Activated CD4-positive, alpha-beta T cell treated with anti-CD3 and anti-CD28 coated beads, Interleukin-2, amount 10 ng/mL, durations not matched to agents 24 days and 14 days (primary cell): Measurements from ENCODE around the gene ACOT9. TPM values are rescaled to one million over a fixed set of nuclear protein-coding genes. Genes with fewer than 3 reads are reported as not detected.
"Not testable (repeated sequence)": the region's sequence is repeated elsewhere in the genome, so short reads cannot be mapped to it uniquely, and the experiment has no call there.

ENCODE experiments used
- DNase-seq: peaks from one replicate; pipeline ENCODE4 v3.0.0; 2022
- H3K27ac Mint-ChIP-seq: one replicate; pipeline ENCODE4 v1.8.0; 2022; ENCODE audit warnings: mild to moderate bottlenecking, mixed read lengths
- H3K27me3 Mint-ChIP-seq: one replicate; pipeline ENCODE4 v1.8.0; 2022; ENCODE audit warnings: mixed read lengths
- H3K36me3 Mint-ChIP-seq: one replicate; pipeline ENCODE4 v1.8.0; 2022; ENCODE audit warnings: low read depth, mild to moderate bottlenecking, mixed read lengths
- H3K4me1 Mint-ChIP-seq: one replicate; pipeline ENCODE4 v1.8.0; 2021; ENCODE audit warnings: mixed read lengths
- H3K4me3 Mint-ChIP-seq: one replicate; pipeline ENCODE4 v1.8.0; 2022; ENCODE audit warnings: mild to moderate bottlenecking, moderate library complexity, mixed read lengths
- H3K9me3 Mint-ChIP-seq: one replicate; pipeline ENCODE4 v1.8.0; 2021; ENCODE audit warnings: mixed read lengths
- intact Hi-C: fragments of 100-400 bp; cut with micrococcal nuclease; formaldehyde crosslinking; loops from one replicate; pipeline ENCODE4 v1.15.1; 2023
- total RNA-seq: library from RNA; stranded (reverse); gene quantifications from 2 replicates; pipeline ENCODE4 v1.2.3, GENCODE V29; 2022

Gene ACOT9
- total RNA-seq, 1 donor from 2014 or later = 54.6 TPM

GRCh38 chrX:23752740-23753415 is 9.8 kb upstream of the ACOT9 start:
- Mint-ChIP-seq H3K36me3 (no peaks in the 10 kb centered on the region), H3K27me3 (no peaks in the 10 kb centered on the region), H3K27ac (no peak overlapping the region), H3K4me1 (peaks cover 6% of the 10 kb centered on the region), H3K4me3 (no peak overlapping the region), H3K9me3 (no peaks in the 10 kb centered on the region)
- intact Hi-C loops = no loop called here
- no peak for DNase-seq

DNA sequence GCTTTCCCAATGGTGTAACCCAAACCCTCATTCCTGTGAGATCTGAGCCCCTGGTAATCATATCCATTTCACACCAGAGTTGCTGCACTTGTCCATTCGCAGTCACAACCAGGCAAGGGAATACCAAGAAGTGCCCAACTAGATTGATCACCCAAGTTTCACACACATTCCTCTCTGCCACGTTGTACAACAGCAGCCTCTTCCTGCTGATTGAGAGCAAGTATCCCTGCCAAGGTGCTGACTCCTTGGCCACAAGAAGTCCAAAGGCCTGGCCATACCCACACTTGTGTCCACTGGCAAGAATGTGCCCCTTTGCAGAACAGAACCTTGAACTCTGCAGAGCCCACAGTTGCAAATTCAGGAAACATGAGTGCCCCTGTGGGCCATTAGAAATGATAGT is 6.5 kb upstream of the ACOT9 start:
- DNase-seq = no peak
- Mint-ChIP-seq H3K4me1 (peaks cover 5% of the 10 kb centered on the region), H3K27ac (no peak overlapping the region), H3K36me3 (no peaks in the 10 kb centered on the region), H3K27me3 (no peaks in the 10 kb centered on the region), H3K9me3 (no peaks in the 10 kb centered on the region), H3K4me3 (no peak overlapping the region)
- intact Hi-C loops = no loop called here

DNA sequence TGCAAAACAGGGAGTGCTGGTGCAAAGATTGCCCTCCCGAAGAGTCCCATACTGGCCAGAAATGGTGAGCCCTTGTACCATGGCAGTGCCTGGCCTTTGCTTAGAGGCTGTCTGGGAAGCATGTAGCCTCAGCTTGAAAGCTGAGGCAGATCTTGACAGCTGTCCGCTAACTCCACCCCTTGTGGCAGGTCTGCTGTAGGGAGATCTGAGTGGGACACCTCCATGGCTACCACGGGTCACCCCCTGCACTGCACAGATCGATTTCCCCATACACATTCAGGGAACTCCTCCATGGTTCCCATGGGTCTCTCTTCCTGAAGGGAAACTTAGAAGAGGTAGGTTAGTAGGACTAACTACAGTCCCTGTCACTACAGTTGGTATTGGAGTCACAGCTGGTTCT is 6.1 kb upstream of the ACOT9 start:
- no peaks in the 10 kb centered on the region for H3K9me3 Mint-ChIP-seq
- H3K4me1 Mint-ChIP-seq = peaks cover 5% of the 10 kb centered on the region
- intact Hi-C loops = no loop called here
- H3K27ac Mint-ChIP-seq = no peak overlapping the region
- H3K4me3 Mint-ChIP-seq = no peak overlapping the region
- DNase-seq = no peak
- no peaks in the 10 kb centered on the region for H3K27me3 Mint-ChIP-seq
- no peaks in the 10 kb centered on the region for H3K36me3 Mint-ChIP-seq

DNA sequence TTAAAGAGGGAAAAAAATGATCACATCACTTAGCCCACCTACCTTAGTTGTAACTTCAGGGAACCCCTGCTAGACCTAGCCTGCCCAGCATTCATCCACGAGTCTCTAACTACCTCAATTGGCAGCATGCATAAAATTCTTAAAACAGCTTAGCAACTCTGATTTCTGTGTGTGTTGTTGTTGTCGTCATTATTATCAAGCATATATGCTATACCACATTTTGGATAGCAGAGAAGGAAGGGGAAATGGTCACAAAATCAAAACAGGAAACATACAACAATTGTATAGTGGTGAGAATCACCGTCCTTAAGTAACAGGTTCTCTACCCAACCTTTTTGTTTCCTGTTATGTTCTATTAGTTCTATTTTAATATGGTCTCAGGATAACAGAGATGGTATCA is 2.7 kb upstream of the ACOT9 start:
- peaks cover 14% of the 10 kb centered on the region for H3K4me1 Mint-ChIP-seq
- H3K9me3 Mint-ChIP-seq = no peaks in the 10 kb centered on the region
- no peaks in the 10 kb centered on the region for H3K27me3 Mint-ChIP-seq
- DNase-seq = peak; percentile 69
- H3K4me3 Mint-ChIP-seq = peak overlapping the region; percentile 34
- no peak overlapping the region for H3K27ac Mint-ChIP-seq
- H3K36me3 Mint-ChIP-seq = no peaks in the 10 kb centered on the region
- intact Hi-C loops = no loop called here

- H3K27ac Mint-ChIP-seq = peak overlapping the region; percentile 91
- H3K4me1 Mint-ChIP-seq = peaks cover 21% of the 10 kb centered on the region
- peak overlapping the region; percentile 93 for H3K4me3 Mint-ChIP-seq
- DNase-seq, H3K9me3 Mint-ChIP-seq, H3K36me3 Mint-ChIP-seq, H3K27me3 Mint-ChIP-seq: not testable (repeated sequence)
- intact Hi-C loops = loop anchor here (1.0 to 2.0 kb wide), 3 partner anchors 11 to 38 kb away; no protein-coding TSS in a partner anchor
Observed at GRCh38 chrX:23743623-23743971, 521 bp upstream of the ACOT9 start.

DNA sequence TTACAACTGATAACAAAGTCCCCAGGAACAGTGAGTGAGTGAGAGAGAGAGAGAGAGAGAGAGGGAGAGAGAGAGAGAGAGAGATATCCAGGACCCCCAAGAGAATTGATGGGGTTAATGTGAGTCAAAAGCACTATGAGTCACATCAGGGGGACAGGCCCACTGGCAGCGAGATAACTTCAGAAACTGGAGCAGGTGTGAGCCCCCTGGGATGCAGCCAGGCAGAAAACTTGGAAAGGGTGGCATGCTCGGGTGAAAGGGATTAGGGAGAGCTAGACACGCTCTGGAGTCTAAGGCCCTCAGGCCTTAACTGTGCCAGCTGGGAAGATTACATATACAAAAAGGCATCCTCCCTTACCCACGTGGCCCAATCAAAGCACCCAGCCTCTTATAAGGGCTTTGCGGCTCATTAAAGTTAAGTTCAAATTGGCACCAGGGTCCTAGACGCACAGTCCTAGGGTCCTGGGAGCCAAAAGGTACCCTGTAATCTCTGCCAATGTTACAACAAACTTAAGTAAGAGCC is 841 bp downstream of the ACOT9 start:
- peak overlapping the region; percentile 93 for H3K4me3 Mint-ChIP-seq
- H3K27ac Mint-ChIP-seq = peak overlapping the region; percentile 91
- DNase-seq = peak; percentile 76
- intact Hi-C loops = loop anchor here (2.0 kb wide), 1 partner anchor 15 kb away; no protein-coding TSS in a partner anchor
- no peaks in the 10 kb centered on the region for H3K9me3 Mint-ChIP-seq
- peaks cover 21% of the 10 kb centered on the region for H3K4me1 Mint-ChIP-seq
- no peaks in the 10 kb centered on the region for H3K27me3 Mint-ChIP-seq
- peaks cover 2% of the 10 kb centered on the region for H3K36me3 Mint-ChIP-seq

GRCh38 chrX:23737413-23737812 is 5.7 kb downstream of the ACOT9 start:
- DNase-seq = no peak
- no peaks in the 10 kb centered on the region for H3K27me3 Mint-ChIP-seq
- no peaks in the 10 kb centered on the region for H3K9me3 Mint-ChIP-seq
- intact Hi-C loops = loop anchor here (2.0 kb wide), 1 partner anchor 165 kb away; no protein-coding TSS in a partner anchor
- H3K27ac Mint-ChIP-seq = no peak overlapping the region
- peaks cover 12% of the 10 kb centered on the region for H3K36me3 Mint-ChIP-seq
- no peak overlapping the region for H3K4me3 Mint-ChIP-seq
- H3K4me1 Mint-ChIP-seq = peaks cover 28% of the 10 kb centered on the region

GRCh38 chrX:23736030-23736429 is 7.0 kb downstream of the ACOT9 start:
- no peaks in the 10 kb centered on the region for H3K9me3 Mint-ChIP-seq
- peak overlapping the region; percentile 70 for H3K27ac Mint-ChIP-seq
- peaks cover 28% of the 10 kb centered on the region for H3K4me1 Mint-ChIP-seq
- DNase-seq = no peak
- no peaks in the 10 kb centered on the region for H3K27me3 Mint-ChIP-seq
- H3K36me3 Mint-ChIP-seq = peaks cover 19% of the 10 kb centered on the region
- H3K4me3 Mint-ChIP-seq = no peak overlapping the region
- intact Hi-C loops = loop anchor here (2.0 kb wide), 1 partner anchor 167 kb away; no protein-coding TSS in a partner anchor

- intact Hi-C loops = loop anchor here (1.0 to 5.0 kb wide), 4 partner anchors 11 to 420 kb away; partner anchors contain the start of genes ACOT9 and PRDX4
- Mint-ChIP-seq H3K4me3 (peak overlapping the region; percentile 59), H3K27ac (peak overlapping the region; percentile 89), H3K4me1 (peaks cover 20% of the 10 kb centered on the region), H3K27me3 (no peaks in the 10 kb centered on the region), H3K9me3 (no peaks in the 10 kb centered on the region), H3K36me3 (peaks cover 33% of the 10 kb centered on the region)
- peak; percentile 61 for DNase-seq
Observed at GRCh38 chrX:23732704-23733103, 10.4 kb downstream of the ACOT9 start.

DNA sequence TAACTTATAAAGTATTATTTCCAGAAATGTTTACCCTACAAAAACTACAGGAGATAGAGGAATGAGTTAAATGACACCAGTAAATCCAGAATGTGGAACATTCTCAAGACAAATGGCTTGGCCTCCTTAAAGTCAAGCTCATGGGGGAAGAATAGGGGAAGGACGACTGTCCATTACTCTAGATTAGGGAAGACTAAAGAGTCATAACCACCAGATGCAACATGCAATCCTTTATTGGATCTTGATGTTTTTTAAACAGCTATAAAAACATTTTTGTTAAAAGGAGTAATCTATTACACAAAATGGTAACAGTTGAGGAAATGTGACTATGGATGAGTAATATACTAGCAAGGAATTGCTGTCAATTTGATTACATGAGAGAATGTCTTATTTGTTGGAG is 11.1 kb downstream of the ACOT9 start:
- no peaks in the 10 kb centered on the region for H3K27me3 Mint-ChIP-seq
- DNase-seq = no peak
- H3K36me3 Mint-ChIP-seq = peaks cover 35% of the 10 kb centered on the region
- H3K4me3 Mint-ChIP-seq = no peak overlapping the region
- no peaks in the 10 kb centered on the region for H3K9me3 Mint-ChIP-seq
- peaks cover 20% of the 10 kb centered on the region for H3K4me1 Mint-ChIP-seq
- H3K27ac Mint-ChIP-seq = peak overlapping the region; percentile 51
- intact Hi-C loops = loop anchor here (1.0 to 5.0 kb wide), 4 partner anchors 11 to 420 kb away; partner anchors contain the start of genes ACOT9 and PRDX4

GRCh38 chrX:23729214-23729613 is 13.9 kb downstream of the ACOT9 start:
- H3K36me3 Mint-ChIP-seq = peaks cover 35% of the 10 kb centered on the region
- peaks cover 16% of the 10 kb centered on the region for H3K4me1 Mint-ChIP-seq
- DNase-seq = no peak
- no peaks in the 10 kb centered on the region for H3K9me3 Mint-ChIP-seq
- H3K27ac Mint-ChIP-seq = peak overlapping the region; percentile 10
- no peak overlapping the region for H3K4me3 Mint-ChIP-seq
- intact Hi-C loops = no loop called here
- H3K27me3 Mint-ChIP-seq = no peaks in the 10 kb centered on the region

DNA sequence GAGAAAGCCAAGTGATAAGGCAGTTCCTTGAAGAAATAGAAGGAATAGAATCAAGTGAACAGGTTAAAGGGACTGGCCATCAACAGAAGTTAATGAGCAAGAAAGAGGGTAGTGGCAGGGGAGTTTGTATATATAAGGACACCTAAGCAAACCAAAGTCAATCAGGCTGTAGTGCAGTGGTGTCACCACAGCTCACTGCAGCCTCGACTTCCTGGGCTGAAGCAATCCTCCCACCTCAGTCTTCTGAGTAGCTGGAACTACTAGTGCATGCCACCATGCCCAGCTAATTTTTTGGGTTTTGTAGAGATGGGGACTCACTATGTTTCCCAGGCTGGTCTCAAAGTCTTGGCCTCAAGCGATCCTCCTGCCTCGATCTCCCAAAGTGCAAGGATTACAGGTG is 15.9 kb downstream of the ACOT9 start:
- peak overlapping the region; percentile 37 for H3K27ac Mint-ChIP-seq
- H3K27me3 Mint-ChIP-seq = no peaks in the 10 kb centered on the region
- no peaks in the 10 kb centered on the region for H3K9me3 Mint-ChIP-seq
- DNase-seq = no peak
- no peak overlapping the region for H3K4me3 Mint-ChIP-seq
- intact Hi-C loops = no loop called here
- H3K4me1 Mint-ChIP-seq = peaks cover 8% of the 10 kb centered on the region
- peaks cover 40% of the 10 kb centered on the region for H3K36me3 Mint-ChIP-seq

- DNase-seq = no peak
- intact Hi-C loops = no loop called here
- Mint-ChIP-seq H3K4me3 (no peak overlapping the region), H3K36me3 (peaks cover 35% of the 10 kb centered on the region), H3K9me3 (no peaks in the 10 kb centered on the region), H3K4me1 (peaks cover 1% of the 10 kb centered on the region), H3K27ac (peak overlapping the region; percentile 48), H3K27me3 (no peaks in the 10 kb centered on the region)
Observed at GRCh38 chrX:23726191-23726590, 16.9 kb downstream of the ACOT9 start.

DNA sequence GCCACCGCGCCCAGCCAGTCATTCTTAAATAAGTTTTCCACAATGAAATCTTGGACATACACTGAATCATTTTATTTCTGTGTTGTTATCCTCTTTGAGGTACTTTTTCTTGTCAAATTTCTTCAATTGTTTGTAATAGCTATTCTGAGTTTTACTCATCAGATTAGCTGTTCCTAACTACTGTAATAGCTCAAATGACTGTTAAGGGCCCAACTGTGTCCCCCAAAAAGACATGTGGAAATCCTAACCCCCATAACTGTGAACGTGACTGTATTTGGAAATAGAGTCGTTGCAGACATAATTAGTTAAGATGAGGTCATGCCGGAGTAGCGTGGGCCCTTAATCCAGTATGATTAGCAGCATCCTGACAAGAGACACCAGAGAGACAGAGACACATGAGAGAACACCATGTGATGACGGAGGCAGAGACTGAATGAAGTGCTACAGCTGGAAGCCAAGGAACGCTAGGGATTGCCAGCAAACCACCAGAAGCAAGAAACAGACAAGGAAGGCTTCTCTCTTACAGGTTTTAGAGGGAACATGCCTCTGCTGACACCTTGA is 22.9 kb downstream of the ACOT9 start:
- intact Hi-C loops = no loop called here
- Mint-ChIP-seq H3K4me1 (peaks cover under 1% of the 10 kb centered on the region), H3K9me3 (no peaks in the 10 kb centered on the region), H3K36me3 (peaks cover 31% of the 10 kb centered on the region), H3K4me3 (no peak overlapping the region), H3K27me3 (no peaks in the 10 kb centered on the region), H3K27ac (no peak overlapping the region)
- no peak for DNase-seq
